A673 (cell line): ENCODE results near the gene MGLL.

ENCODE experiments used
- CTCF ChIP-seq: fragments of 300-800, 200-600 bp; sonication (generic); conservative IDR thresholded peaks from 2 replicates; pipeline ENCODE4 v1.5.1; 2017; ENCODE audit warnings: low read depth, mild to moderate bottlenecking, antibody characterized with exemption, low read length, moderate library complexity, mixed read lengths
- EZH2 ChIP-seq: fragments of 200-600 bp; sonication (generic); IDR thresholded peaks from 2 replicates; pipeline ENCODE4 v1.6.1; 2017; ENCODE audit warnings: borderline replicate concordance, low read depth, mild to moderate bottlenecking, mixed read lengths, antibody characterized with exemption, low read length; ENCODE audit not compliant: poor library complexity, severe bottlenecking

- TF ChIP-seq CTCF (no peak), EZH2 (no peak)
These were observed 37.9 kb upstream of the MGLL start for GRCh38 chr3:127860211-127860696.
